DOHH2 (cell line): ENCODE measurements around the gene IL36RN.

Experiments used
- EZH2phosphoT487 ChIP-seq: fragments of 200-600 bp; sonication (generic); IDR thresholded peaks from 2 replicates; pipeline ENCODE4 v1.6.1; 2017; ENCODE audit warnings: borderline replicate concordance, mild to moderate bottlenecking, antibody characterized with exemption, low read length, moderate library complexity, mixed read lengths
- TF ChIP-seq, protein P1 (sequence below): fragments of 200-600 bp; sonication (generic); IDR thresholded peaks from one replicate; pipeline ENCODE4 v1.5.1; 2014; ENCODE audit warnings: antibody characterized with exemption, mild to moderate bottlenecking, low read depth, low read length; ENCODE audit not compliant: poor library complexity, severe bottlenecking

DNA sequence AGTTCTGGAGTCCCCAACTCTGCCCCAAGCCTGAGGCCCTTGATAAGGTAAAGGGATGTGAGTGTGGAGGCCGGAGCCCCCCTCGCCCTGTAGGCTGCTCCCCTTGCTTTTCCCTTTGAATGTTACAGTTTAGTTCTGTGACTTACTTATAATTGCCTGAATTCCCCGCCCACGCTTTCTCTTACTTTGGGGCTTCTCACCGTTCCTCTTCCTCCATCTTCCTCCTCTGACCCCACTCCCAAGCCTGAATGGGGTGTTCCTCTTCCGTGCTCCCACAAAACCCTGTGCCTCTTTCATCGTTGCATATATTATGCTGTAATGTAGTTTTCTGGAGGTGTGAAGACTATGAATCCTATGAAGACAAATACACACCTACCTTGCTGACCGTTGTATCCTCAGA lies 53.4 kb downstream of the IL36RN start:
- TF ChIP-seq, protein P1, sequence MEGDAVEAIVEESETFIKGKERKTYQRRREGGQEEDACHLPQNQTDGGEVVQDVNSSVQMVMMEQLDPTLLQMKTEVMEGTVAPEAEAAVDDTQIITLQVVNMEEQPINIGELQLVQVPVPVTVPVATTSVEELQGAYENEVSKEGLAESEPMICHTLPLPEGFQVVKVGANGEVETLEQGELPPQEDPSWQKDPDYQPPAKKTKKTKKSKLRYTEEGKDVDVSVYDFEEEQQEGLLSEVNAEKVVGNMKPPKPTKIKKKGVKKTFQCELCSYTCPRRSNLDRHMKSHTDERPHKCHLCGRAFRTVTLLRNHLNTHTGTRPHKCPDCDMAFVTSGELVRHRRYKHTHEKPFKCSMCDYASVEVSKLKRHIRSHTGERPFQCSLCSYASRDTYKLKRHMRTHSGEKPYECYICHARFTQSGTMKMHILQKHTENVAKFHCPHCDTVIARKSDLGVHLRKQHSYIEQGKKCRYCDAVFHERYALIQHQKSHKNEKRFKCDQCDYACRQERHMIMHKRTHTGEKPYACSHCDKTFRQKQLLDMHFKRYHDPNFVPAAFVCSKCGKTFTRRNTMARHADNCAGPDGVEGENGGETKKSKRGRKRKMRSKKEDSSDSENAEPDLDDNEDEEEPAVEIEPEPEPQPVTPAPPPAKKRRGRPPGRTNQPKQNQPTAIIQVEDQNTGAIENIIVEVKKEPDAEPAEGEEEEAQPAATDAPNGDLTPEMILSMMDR: no peak
- TF ChIP-seq EZH2phosphoT487: no peak
